Measurements from ENCODE around the gene IRF2BP1. TPM values are rescaled to one million over a fixed set of nuclear protein-coding genes. Genes with fewer than 3 reads are reported as not detected.
A peak's percentile ranks its signal among the peaks of the same experiment; 100 is the strongest.

IRF2BP1 gene
- total and polyA plus RNA-seq, 2 of the 13 experiments (the other 11 are each of a cell fraction or from before 2014, with no cell fraction given), result 4.3 to 14.3 TPM

- TF ChIP-seq ZBTB40 (IDR thresholded peaks at IDR 0.05) (no peak), ZBTB40 (CRISPR knock-in tag; IDR thresholded peaks at IDR 0.05) (no peak), POLR2A (IDR thresholded peaks at IDR 0.05; ENCODE audit: insufficient read depth in 1 of 2, low read depth in 2 of 2, low read length in 2 of 2) (peak; percentile 22 to 66; a peak in 2 of 4 replicates), CCDC6 (CRISPR knock-in tag; IDR thresholded peaks at IDR 0.05) (peak; percentile 74; the same call in 1 of the 2 replicates), NFRKB (IDR thresholded peaks at IDR 0.05) (no peak), ELF4 (CRISPR knock-in tag; IDR thresholded peaks at IDR 0.05; ENCODE audit: borderline replicate concordance) (no peak), ZBTB25 (CRISPR knock-in tag; IDR thresholded peaks at IDR 0.05) (no peak), PHF5A (CRISPR knock-in tag; IDR thresholded peaks at IDR 0.05; ENCODE audit: low read depth, unreplicated experiment) (no peak), ZNF263 (CRISPR knock-in tag; IDR thresholded peaks at IDR 0.05) (no peak), NR0B2 (CRISPR knock-in tag; IDR thresholded peaks at IDR 0.05) (peak; percentile 60; the same call in 1 of the 2 replicates), TAF15 (IDR thresholded peaks at IDR 0.05; ENCODE audit: low read depth, low read length, poor library complexity, severe bottlenecking) (no peak), RFXAP (CRISPR knock-in tag; IDR thresholded peaks at IDR 0.05; ENCODE audit: borderline replicate concordance) (no peak), ZNF543 (CRISPR knock-in tag; IDR thresholded peaks at IDR 0.05) (no peak), ZBTB2 (CRISPR knock-in tag; IDR thresholded peaks at IDR 0.05; ENCODE audit: low read depth) (peak; percentile 47; the same call in 1 of the 2 replicates)
- TF ChIP-seq, protein P1, sequence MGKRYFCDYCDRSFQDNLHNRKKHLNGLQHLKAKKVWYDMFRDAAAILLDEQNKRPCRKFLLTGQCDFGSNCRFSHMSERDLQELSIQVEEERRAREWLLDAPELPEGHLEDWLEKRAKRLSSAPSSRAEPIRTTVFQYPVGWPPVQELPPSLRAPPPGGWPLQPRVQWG (CRISPR knock-in tag; IDR thresholded peaks at IDR 0.05; ENCODE audit: borderline replicate concordance, low read depth), result no peak
- TF ChIP-seq, protein P2, sequence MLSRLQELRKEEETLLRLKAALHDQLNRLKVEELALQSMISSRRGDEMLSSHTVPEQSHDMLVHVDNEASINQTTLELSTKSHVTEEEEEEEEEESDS (CRISPR knock-in tag; IDR thresholded peaks at IDR 0.05; ENCODE audit: borderline replicate concordance), result 0 out of 2 replicates have a peak, but pooled peaks have one; percentile 12
Measured at GRCh38 chr19:45927565-45928261, 41.8 kb upstream of the IRF2BP1 start (continued).

All from HepG2 (cell line).